Measurements from ENCODE around the gene NET1.

- no peak for TF ChIP-seq CTCF (IDR thresholded peaks at IDR 0.05; ENCODE audit: low read depth, low read length)
- no peak for TF ChIP-seq EZH2phosphoT487 (IDR thresholded peaks at IDR 0.05; ENCODE audit: low read depth)
Observed at GRCh38 chr10:5485290-5485689, 72.9 kb downstream of the NET1 start.
